Karpas-422 (cell line): ENCODE data around the gene EFEMP2. TPM values are rescaled to one million over a fixed set of nuclear protein-coding genes. Genes with fewer than 3 reads are reported as not detected.

Source experiments
- DNase-seq: peaks from one replicate; pipeline ENCODE4 v3.0.0-alpha.2; 2015
- H2AFZ ChIP-seq: fragments of 200-600 bp; sonication (generic); 2 replicates; pipeline ENCODE4 v1.6.1; 2014; ENCODE audit warnings: antibody characterized with exemption, low read length, mixed read lengths
- H3K27ac ChIP-seq: fragments of 200-600 bp; sonication (generic); 2 replicates; pipeline ENCODE4 v1.5.1; 2014; ENCODE audit warnings: mild to moderate bottlenecking, low read length, moderate library complexity
- H3K27me3 ChIP-seq: fragments of 200-600 bp; sonication (generic); 2 replicates; pipeline ENCODE4 v1.6.1; 2014; ENCODE audit warnings: low read length, mixed read lengths
- H3K36me3 ChIP-seq: fragments of 200-600 bp; sonication (generic); 2 replicates; pipeline ENCODE4 v1.6.1; 2014; ENCODE audit warnings: low read length, mixed read lengths; ENCODE audit not compliant: insufficient read depth
- H3K4me1 ChIP-seq: fragments of 200-600 bp; sonication (generic); 2 replicates; pipeline ENCODE4 v1.6.1; 2014; ENCODE audit warnings: mild to moderate bottlenecking, low read length, mixed read lengths
- H3K4me2 ChIP-seq: fragments of 200-600 bp; sonication (generic); 2 replicates; pipeline ENCODE4 v1.6.1; 2014; ENCODE audit warnings: low read length, low read depth, mild to moderate bottlenecking; ENCODE audit not compliant: poor library complexity, severe bottlenecking
- H3K4me3 ChIP-seq: fragments of 200-600 bp; sonication (generic); 2 replicates; pipeline ENCODE4 v1.5.1; 2014; ENCODE audit warnings: mild to moderate bottlenecking, antibody characterized with exemption, low read length, mixed read lengths
- H3K79me2 ChIP-seq: fragments of 200-600 bp; sonication (generic); 2 replicates; pipeline ENCODE4 v1.6.1; 2014; ENCODE audit warnings: mild to moderate bottlenecking, low read length, mixed read lengths
- H3K9ac ChIP-seq: fragments of 200-600 bp; sonication (generic); 2 replicates; pipeline ENCODE4 v1.6.0; 2014; ENCODE audit warnings: low read length
- H3K9me2 ChIP-seq: fragments of 200-600 bp; sonication (generic), shearing (Covaris generic); replicated peaks from 2 replicates; pipeline ENCODE4 v1.6.0; 2014; ENCODE audit warnings: mild to moderate bottlenecking, low read length, moderate library complexity; ENCODE audit not compliant: insufficient read depth
- H3K9me3 ChIP-seq: fragments of 300-700, 200-600 bp; sonication (generic); 2 replicates; pipeline ENCODE4 v1.6.1; 2014; ENCODE audit warnings: low read length, mixed read lengths
- H4K20me1 ChIP-seq: fragments of 200-600 bp; sonication (generic); 2 replicates; pipeline ENCODE4 v1.6.1; 2014; ENCODE audit warnings: mild to moderate bottlenecking, antibody characterized with exemption, low read length, low read depth; ENCODE audit not compliant: insufficient read depth
- total RNA-seq: library from RNA; depleted of rRNA; stranded (reverse); fragments of >200 nt; shearing (Covaris generic); gene quantifications from 2 replicates; pipeline ENCODE4 v1.2.3, GENCODE V29; 2014; ENCODE audit warnings: low replicate concordance

EFEMP2 gene
- total RNA-seq, 1 experiment from 2014 or later, result 1.3 TPM

DNA sequence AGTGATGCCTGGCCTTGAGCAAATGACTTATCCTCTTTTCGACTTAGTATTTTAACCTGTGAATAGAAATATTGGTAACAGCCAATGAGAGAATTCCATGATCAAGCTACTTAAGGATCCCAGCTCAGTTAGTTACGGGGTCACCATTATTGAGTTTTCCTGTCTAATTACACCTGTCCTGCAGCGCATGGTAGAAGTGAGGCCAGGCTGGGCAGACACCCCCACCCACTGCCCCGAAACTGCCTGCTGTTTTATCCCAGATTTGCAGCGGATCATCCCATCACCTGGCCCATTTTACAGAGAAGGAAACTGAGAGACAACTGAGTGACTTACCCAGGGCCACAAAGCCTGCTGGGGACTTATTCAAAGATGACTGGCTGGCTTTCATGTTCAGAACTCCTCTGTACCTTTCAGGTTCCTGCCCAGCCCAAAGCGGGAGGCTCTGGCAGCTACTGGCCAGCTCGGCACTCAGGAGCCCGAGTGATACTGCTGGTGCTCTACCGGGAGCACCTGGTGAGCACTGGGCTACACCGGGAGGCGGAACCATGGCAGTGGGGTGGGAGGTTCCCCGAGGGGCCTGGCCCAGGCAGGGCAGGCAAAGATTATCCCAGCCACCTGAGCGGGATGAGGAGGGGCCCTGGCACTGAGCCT, 10.9 kb downstream of the EFEMP2 start:
- Histone ChIP-seq H4K20me1 (peaks cover 9% of the 10 kb centered on the region), H3K27ac (peak overlapping the region; percentile 90; the same call in 1 of the 2 replicates), H3K4me1 (peaks cover 27% of the 10 kb centered on the region), H3K27me3 (no peaks in the 10 kb centered on the region), H3K4me2 (peak overlapping the region; percentile 88), H3K9me3 (no peaks in the 10 kb centered on the region), H3K36me3 (peaks cover 22% of the 10 kb centered on the region), H3K9me2 (no peaks in the 10 kb centered on the region), H3K4me3 (peak overlapping the region; percentile 91), H3K79me2 (peaks cover 27% of the 10 kb centered on the region), H2AFZ (no peak overlapping the region), H3K9ac (peak overlapping the region; percentile 87)
- no peak for DNase-seq

- Histone ChIP-seq H3K27ac (peak overlapping the region; percentile 90), H3K9me2 (no peaks in the 10 kb centered on the region), H3K9ac (peak overlapping the region; percentile 87), H3K9me3 (no peaks in the 10 kb centered on the region), H3K27me3 (no peaks in the 10 kb centered on the region), H3K4me3 (peak overlapping the region; percentile 91), H3K4me1 (peaks cover 32% of the 10 kb centered on the region), H3K79me2 (peaks cover 32% of the 10 kb centered on the region), H4K20me1 (peaks cover 14% of the 10 kb centered on the region), H2AFZ (0 out of 2 replicates have a peak overlapping the region, but pooled peaks have one; percentile 29), H3K4me2 (peak overlapping the region; percentile 88), H3K36me3 (peaks cover 27% of the 10 kb centered on the region)
- no peak for DNase-seq
These were observed 11.5 kb downstream of the EFEMP2 start for GRCh38 chr11:65861165-65861505.

GRCh38 chr11:65860278-65861164, 12.1 kb downstream of the EFEMP2 start, which contains the start of gene MUS81:
Gene MUS81, plus strand, starts transcription at chr11:65860433. Its CDS starts 321 bp downstream, at chr11:65860754.
- no peaks in the 10 kb centered on the region for H3K27me3 ChIP-seq
- peak within 1 kb of the TSS; percentile 88 for H3K4me2 ChIP-seq
- peaks cover 33% of the 10 kb centered on the region for H3K36me3 ChIP-seq
- H3K4me1 ChIP-seq, result peaks cover 34% of the 10 kb centered on the region
- H2AFZ ChIP-seq, result 0 out of 2 replicates have a peak within 1 kb of the TSS, but pooled peaks have one; percentile 29
- peak within 1 kb of the TSS; percentile 91 for H3K4me3 ChIP-seq
- peak within 1 kb of the TSS; percentile 87 for H3K9ac ChIP-seq
- H3K27ac ChIP-seq, result peak within 1 kb of the TSS; percentile 92
- H3K9me2 ChIP-seq, result no peaks in the 10 kb centered on the region
- H4K20me1 ChIP-seq, result peaks cover 21% of the 10 kb centered on the region
- peaks cover 38% of the 10 kb centered on the region for H3K79me2 ChIP-seq
- DNase-seq, result peak; percentile 99
- H3K9me3 ChIP-seq, result no peaks in the 10 kb centered on the region

DNA sequence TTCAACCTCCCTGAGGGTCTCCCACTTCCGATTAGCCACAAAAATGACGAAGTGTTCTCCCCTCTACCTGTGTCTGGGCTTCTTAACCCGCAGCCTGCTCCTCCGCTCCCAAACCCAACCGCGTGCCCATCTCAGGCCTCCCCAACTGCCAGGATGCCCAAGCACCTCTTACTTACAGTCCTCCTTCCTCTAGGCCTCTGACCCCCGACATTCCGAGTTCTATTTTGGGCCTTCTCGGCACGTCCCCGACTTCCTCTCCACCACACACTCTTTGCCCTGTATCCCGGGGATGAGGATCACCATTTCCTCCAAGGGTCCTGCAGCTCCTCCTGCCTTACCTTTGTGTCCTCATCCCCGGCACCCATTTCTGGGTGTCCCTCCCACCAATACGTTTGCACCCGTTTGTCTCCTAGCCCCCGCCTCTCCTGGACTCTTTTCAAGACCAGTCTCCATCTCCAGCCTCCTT, 12.8 kb downstream of the EFEMP2 start:
- no peak overlapping the region for H2AFZ ChIP-seq
- H3K4me2 ChIP-seq, result peak overlapping the region; percentile 88
- H3K27me3 ChIP-seq, result no peaks in the 10 kb centered on the region
- H4K20me1 ChIP-seq, result peaks cover 27% of the 10 kb centered on the region
- no peaks in the 10 kb centered on the region for H3K9me2 ChIP-seq
- H3K27ac ChIP-seq, result peak overlapping the region; percentile 90
- H3K9ac ChIP-seq, result peak overlapping the region; percentile 87
- peaks cover 34% of the 10 kb centered on the region for H3K4me1 ChIP-seq
- peak overlapping the region; percentile 91 for H3K4me3 ChIP-seq
- H3K9me3 ChIP-seq, result no peaks in the 10 kb centered on the region
- H3K79me2 ChIP-seq, result peaks cover 40% of the 10 kb centered on the region
- DNase-seq, result no peak
- peaks cover 40% of the 10 kb centered on the region for H3K36me3 ChIP-seq

GRCh38 chr11:65859095-65859811, 13.3 kb downstream of the EFEMP2 start:
- H3K4me2 ChIP-seq, result peak overlapping the region; percentile 88
- H4K20me1 ChIP-seq, result peaks cover 33% of the 10 kb centered on the region
- H3K36me3 ChIP-seq, result peaks cover 45% of the 10 kb centered on the region
- H3K4me1 ChIP-seq, result peaks cover 34% of the 10 kb centered on the region
- peaks cover 40% of the 10 kb centered on the region for H3K79me2 ChIP-seq
- peak overlapping the region; percentile 87 for H3K9ac ChIP-seq
- no peaks in the 10 kb centered on the region for H3K9me2 ChIP-seq
- no peak overlapping the region for H2AFZ ChIP-seq
- DNase-seq, result peak; percentile 100
- H3K27ac ChIP-seq, result peak overlapping the region; percentile 92
- peak overlapping the region; percentile 91 for H3K4me3 ChIP-seq
- no peaks in the 10 kb centered on the region for H3K9me3 ChIP-seq
- H3K27me3 ChIP-seq, result no peaks in the 10 kb centered on the region

GRCh38 chr11:65858681-65859087, 13.9 kb downstream of the EFEMP2 start:
- H3K27ac ChIP-seq, result peak overlapping the region; percentile 92
- H3K4me3 ChIP-seq, result peak overlapping the region; percentile 75
- H2AFZ ChIP-seq, result no peak overlapping the region
- no peaks in the 10 kb centered on the region for H3K9me3 ChIP-seq
- H3K27me3 ChIP-seq, result no peaks in the 10 kb centered on the region
- peaks cover 34% of the 10 kb centered on the region for H3K4me1 ChIP-seq
- DNase-seq, result no peak
- peak overlapping the region; percentile 88 for H3K4me2 ChIP-seq
- peaks cover 47% of the 10 kb centered on the region for H3K36me3 ChIP-seq
- H3K79me2 ChIP-seq, result peaks cover 40% of the 10 kb centered on the region
- peak overlapping the region; percentile 81 for H3K9ac ChIP-seq
- peaks cover 38% of the 10 kb centered on the region for H4K20me1 ChIP-seq
- H3K9me2 ChIP-seq, result no peaks in the 10 kb centered on the region

GRCh38 chr11:65857853-65858680, 14.5 kb downstream of the EFEMP2 start, which contains the start of gene CFL1:
Gene CFL1, minus strand, starts transcription at chr11:65858180. Its CDS starts 81 bp downstream, at chr11:65858099.
- Histone ChIP-seq H3K36me3 (peaks cover 52% of the 10 kb centered on the region), H3K79me2 (peaks cover 40% of the 10 kb centered on the region), H3K27me3 (no peaks in the 10 kb centered on the region), H3K9me2 (no peaks in the 10 kb centered on the region), H3K4me3 (peak within 1 kb of the TSS; percentile 95), H3K4me2 (peak within 1 kb of the TSS; percentile 91), H3K9ac (peak within 1 kb of the TSS; percentile 99), H3K27ac (peak within 1 kb of the TSS; percentile 92), H3K9me3 (no peaks in the 10 kb centered on the region), H2AFZ (no peak within 1 kb of the TSS), H3K4me1 (peaks cover 34% of the 10 kb centered on the region), H4K20me1 (peaks cover 38% of the 10 kb centered on the region)
- peak; percentile 99 for DNase-seq
